Islet precursor cell (in vitro differentiated cells): Measurements from ENCODE around the gene EEFSEC.

Experiments
- DNase-seq: peaks from one replicate; pipeline ENCODE4 v3.0.0-alpha.2; 2018

Gene EEFSEC

GRCh38 chr3:128376516-128376915 is 223.2 kb downstream of the EEFSEC start:
- no peak for DNase-seq

DNA sequence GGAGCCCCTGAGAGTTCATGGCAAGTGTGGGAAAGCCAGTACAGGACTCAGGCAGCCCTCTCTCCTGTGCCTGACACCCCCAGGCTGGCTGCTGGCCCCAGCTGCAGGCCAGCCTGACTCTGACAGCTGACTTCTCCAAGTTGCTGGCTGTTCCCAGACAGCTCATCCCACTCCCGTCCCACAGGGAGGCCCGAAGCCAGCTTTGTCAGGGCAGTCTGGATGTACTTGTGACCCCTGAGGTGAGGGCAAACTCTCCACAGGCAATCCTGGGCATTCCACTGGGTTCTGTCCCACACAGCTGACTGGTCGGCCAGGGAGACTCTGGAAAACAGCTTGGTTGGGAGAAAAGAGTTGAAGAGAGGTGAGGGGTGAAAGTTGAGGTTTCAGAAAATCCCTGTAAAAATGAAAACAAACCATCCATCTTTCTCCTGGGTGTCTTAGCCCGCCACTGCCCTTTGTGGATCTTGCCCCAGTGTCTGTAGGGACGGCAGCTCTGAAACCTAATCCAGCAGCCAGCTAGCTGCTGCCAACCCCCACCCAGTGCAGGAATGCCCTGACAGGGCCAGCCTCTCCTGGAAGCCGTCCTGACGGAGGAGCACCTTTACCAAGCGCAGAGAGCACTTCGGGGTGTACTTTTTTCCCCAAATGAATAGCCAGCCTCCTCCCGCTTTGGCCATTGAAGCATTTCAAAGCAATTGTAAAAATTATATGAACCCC is 225.5 kb downstream of the EEFSEC start:
- DNase-seq, result no peak

GRCh38 chr3:128379367-128380160 is 226.3 kb downstream of the EEFSEC start:
- no peak for DNase-seq

- no peak for DNase-seq
Observed at GRCh38 chr3:128380295-128380694, 227.0 kb downstream of the EEFSEC start.

DNA sequence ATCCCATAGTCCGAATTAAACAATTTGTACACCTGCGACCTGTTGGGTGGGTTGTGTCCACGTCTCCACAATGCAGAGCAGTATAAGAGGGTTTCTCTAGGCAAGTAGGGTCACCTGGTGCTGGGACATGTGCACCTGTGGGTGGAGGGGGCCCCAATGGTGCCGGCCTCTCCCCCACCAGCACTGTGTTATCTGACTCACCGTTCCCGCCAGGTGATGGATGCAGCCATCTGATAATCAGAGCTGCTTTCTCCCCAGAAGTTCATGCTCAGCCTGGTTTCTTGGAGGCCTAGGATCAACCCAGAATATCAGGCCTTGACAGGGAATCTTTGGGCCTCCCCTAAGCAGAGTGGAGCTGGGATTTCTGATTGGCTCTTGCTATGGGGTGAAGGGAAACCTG is 227.4 kb downstream of the EEFSEC start:
- no peak for DNase-seq

GRCh38 chr3:128381609-128382008 is 228.3 kb downstream of the EEFSEC start:
- DNase-seq, result no peak

- DNase-seq, result no peak
Observed at GRCh38 chr3:128382221-128382807, 229.0 kb downstream of the EEFSEC start.

GRCh38 chr3:128383316-128384235 is 230.3 kb downstream of the EEFSEC start:
- DNase-seq, result peak; percentile 68

GRCh38 chr3:128385080-128385832 is 232.0 kb downstream of the EEFSEC start:
- DNase-seq, result no peak

DNA sequence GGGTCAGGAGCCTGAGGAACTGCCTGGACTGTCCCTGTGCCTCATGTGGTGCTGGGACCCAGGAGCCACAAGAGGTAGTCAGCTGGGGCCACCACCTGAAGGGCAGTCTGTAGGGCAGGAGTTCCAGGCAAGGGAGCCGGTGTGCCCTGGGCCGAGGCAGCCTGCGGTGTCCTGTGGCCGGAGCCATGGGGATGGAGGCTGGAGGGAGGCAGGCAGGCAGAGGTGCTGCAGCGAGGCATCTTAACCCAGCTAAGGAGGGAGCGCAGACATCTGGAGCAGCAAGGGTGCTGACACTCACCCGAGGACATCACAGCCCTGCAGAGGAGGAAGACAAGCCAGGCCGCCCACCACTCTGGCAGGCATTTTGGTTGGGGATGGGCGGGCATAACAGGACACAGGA is 235.7 kb downstream of the EEFSEC start:
- DNase-seq, result no peak

DNA sequence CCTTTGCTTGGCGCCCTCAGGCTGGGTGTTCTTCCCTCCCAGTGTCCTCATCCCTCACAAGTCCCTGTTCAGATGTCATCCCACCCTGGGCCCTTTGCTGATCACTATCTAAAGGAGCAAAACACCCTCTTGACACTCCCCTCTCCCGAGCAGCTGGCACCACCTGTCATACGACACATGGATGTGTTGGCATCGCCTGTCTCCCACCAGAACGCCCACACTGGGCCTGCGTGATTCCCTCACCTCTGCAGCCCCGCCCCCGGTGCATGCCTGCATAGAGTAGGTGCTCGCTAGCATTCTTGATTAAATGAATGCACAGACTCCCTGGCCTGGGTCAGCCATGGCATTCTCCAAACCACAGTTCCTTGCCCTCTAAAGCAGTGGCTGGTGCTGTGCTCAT is 237.6 kb downstream of the EEFSEC start:
- no peak for DNase-seq

DNA sequence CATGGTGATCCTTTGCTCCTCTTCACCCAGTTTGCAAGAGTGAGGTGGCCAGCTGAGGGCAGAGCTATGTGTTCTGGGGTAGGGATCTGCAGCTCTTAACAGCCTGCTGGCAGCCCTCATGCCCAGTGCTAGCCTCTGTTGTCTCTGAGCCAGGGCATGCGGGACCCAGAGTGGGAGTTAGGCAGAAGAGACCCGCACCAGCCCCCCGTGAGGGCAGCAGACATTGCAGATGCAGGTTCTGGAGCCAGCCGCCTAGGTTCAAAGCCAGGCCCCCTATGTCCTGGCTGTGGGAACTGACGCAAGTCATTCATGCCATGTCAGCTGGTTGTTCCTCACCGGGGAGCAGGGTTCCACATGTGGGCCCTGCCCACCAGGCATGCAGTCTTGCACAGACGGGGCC is 238.7 kb downstream of the EEFSEC start:
- DNase-seq, result no peak

- DNase-seq, result no peak
Observed at GRCh38 chr3:128392818-128393544, 239.7 kb downstream of the EEFSEC start.

DNA sequence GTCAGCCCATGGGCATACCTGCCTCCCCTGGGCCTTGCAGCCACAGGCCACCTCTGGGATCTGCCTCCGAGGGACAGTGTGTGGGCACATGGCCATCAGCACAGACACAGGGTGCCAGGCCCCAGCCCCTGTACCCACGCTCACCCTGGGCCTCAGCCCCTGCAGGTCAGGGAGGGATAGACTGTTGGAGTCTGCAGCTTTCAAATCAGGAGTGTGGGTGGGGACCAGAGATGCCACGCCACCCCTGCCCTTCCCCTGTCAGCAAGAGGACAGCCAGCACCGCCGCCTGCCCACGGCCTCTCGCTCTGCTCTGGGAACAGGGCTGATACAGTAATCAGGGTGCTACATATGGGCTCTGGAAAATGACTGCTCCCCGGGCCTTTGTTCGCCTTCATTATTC is 240.8 kb downstream of the EEFSEC start:
- no peak for DNase-seq

DNA sequence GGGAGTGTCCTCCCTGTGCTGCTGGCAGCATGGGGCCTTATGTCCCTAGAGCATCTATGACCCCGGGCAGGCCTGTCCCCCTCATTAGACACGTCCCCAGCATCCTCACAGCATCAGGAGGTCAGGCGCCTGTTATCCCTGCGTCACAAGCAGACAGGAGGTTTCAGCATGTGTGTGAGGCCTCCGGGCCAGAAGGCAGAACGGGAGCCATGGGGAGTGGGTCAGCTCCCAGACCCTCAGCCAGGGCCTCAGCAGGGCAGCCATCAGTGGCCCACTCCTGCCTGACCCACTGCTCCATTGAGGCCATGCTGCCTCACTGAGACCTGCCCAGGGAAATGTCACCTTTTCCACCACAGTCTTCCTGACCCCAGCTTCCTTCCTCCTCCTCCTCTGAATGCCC is 241.8 kb downstream of the EEFSEC start:
- DNase-seq, result no peak

DNA sequence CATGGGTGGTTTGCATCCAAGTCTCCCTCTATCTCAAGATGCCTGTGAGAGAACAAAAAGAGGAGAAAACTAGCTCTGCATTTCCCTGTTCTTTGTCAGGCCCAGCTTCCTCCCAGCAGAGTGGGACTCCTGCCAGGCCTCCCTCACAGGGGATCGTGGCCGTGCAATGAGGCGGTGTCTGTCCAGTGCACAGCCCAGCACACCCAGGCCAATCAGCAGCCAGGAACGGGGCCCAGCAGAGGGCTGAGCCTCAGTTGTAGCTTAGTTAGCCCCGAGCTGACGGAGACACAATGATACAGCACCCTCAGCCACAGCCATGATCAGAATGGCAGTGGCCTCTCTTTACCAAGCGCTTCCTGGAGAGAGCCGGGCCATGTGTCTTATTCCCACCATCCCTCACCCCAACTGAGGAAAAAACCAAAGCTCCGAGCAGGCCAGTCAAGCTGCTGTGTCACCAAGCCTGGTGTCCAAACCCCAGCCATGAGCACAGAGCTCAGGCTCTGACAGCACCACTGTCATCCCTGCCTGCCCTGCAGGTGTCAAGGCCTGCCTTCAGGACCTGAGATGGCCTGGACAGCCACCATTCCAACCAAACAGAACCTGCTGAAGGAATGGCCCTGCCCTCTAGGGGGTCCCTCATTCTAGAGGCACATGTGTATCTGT is 242.3 kb downstream of the EEFSEC start:
- no peak for DNase-seq

- no peak for DNase-seq
Observed at GRCh38 chr3:128397484-128397883, 244.2 kb downstream of the EEFSEC start.

GRCh38 chr3:128398586-128398985 is 245.3 kb downstream of the EEFSEC start:
- no peak for DNase-seq

DNA sequence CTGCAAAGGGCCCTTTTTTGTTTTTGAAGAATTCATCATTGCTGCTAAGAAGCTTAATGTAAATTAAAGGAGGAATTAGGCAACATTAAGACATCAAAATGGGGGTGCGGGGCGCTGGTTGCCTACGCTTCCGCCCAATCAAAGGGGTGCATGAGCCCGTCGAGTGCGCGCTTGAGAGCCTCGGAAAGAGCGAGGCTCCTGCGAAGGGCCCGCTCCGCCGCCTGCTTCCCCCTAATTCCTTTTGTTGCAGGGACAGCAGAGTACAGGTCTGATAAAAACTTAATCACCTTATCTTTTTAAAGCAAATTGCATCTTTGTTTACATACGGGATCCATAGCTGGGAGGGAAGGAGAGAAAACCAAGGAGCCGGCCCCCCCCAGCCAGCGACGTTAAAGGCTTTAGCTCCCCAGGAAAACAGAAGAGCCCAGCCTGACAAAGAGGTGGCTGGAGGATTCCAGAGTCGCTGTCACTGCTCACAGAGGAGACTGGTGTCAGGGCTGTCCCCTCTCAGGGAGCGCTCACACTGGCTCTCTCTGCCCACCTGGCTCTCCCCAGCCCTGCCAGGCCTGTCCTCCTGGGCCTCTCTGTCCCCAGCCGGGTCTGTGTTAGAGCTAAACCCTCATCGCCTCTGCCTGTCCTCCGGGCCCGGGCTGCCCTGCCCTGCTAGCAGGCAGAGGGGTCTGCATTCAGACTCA is 246.1 kb downstream of the EEFSEC start:
- no peak for DNase-seq

DNA sequence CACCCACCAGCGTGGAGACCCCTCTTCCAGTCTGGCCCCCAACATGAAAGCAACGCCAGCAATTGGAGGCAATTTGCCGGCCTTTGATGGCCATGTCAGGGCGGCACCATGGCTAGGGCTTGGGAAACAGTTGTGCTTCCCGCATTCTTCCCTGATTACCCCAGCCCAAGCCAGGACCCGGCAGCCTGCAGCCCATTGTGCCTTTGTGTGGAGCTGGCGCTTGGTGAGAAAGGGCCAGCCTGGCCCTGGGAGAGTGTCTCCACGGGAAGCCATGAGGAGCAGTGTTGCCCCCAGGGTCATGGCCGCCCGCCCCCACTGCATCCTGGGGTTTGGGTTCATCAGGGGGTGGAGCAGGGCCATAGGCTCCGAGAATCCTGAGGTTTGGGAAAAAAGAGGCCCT is 247.4 kb downstream of the EEFSEC start:
- DNase-seq, result no peak
